T-helper 2 cell treated with Interferon-gamma antibody and Interleukin-4, amounts not matched to agents 5 μg/mL and 100 μg/mL, for 36 hours (primary cell): ENCODE data around the gene FAM219A.
A peak's percentile ranks its signal among the peaks of the same experiment; 100 is the strongest.

Experiments used
- DNase-seq: peaks from one replicate; pipeline ENCODE4 v3.0.0; 2021; ENCODE audit warnings: low spot score
- H3K27ac Mint-ChIP-seq: one replicate; pipeline ENCODE4 v1.8.0; 2021; ENCODE audit warnings: mild to moderate bottlenecking, mixed read lengths
- H3K27me3 Mint-ChIP-seq: one replicate; pipeline ENCODE4 v1.8.0; 2021; ENCODE audit warnings: low read depth, mixed read lengths
- H3K36me3 Mint-ChIP-seq: one replicate; pipeline ENCODE4 v1.8.0; 2021; ENCODE audit warnings: low read depth, mixed read lengths
- H3K4me1 Mint-ChIP-seq: one replicate; pipeline ENCODE4 v1.8.0; 2021; ENCODE audit warnings: low read depth, mixed read lengths
- H3K4me3 Mint-ChIP-seq: one replicate; pipeline ENCODE4 v1.8.0; 2022; ENCODE audit warnings: mild to moderate bottlenecking, moderate library complexity, mixed read lengths
- H3K9me3 Mint-ChIP-seq: one replicate; pipeline ENCODE4 v1.8.0; 2021; ENCODE audit warnings: mixed read lengths

Gene FAM219A

DNA sequence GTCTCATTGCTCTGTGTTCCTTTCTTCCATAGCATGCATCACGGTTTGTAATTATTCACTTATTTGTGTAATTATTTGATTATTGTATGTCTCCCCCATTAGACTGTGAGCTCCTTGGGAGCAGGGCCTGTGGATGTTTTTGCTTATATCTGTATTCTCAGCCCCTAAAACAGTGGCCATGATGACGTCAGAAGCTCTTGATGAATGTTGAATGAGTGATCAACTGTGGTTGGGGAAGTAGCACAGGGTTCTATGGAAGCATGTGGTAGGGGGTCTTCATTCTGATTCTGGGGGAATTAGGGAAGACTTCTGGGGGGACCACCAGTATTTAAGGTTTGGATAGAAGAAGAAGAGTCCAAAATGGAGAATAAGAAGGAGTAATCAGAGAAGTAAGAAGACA is 6.2 kb upstream of the FAM219A start:
- Mint-ChIP-seq H3K36me3 (no peaks in the 10 kb centered on the region), H3K4me1 (peaks cover 3% of the 10 kb centered on the region), H3K9me3 (no peaks in the 10 kb centered on the region), H3K27me3 (peaks cover 10% of the 10 kb centered on the region), H3K4me3 (no peak overlapping the region), H3K27ac (no peak overlapping the region)
- DNase-seq: no peak

DNA sequence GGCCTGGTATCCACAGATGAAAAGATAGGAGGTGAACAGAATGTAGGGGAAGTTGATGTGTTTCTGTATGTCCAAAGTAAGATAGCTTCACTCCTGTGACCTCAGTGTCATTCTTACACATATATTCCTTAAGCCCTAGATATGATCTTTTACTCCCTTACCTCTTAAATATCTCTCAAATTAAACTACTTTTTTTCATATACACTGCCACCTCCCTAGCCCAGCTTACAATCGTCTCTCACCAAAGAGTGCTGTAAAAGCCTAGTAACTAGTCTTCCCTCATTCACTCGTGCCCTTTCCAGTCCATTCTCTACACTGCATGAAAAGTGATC is 5.5 kb upstream of the FAM219A start:
- Mint-ChIP-seq H3K27ac (no peak overlapping the region), H3K4me1 (peaks cover 10% of the 10 kb centered on the region), H3K4me3 (no peak overlapping the region), H3K36me3 (no peaks in the 10 kb centered on the region), H3K27me3 (peaks cover 15% of the 10 kb centered on the region), H3K9me3 (no peaks in the 10 kb centered on the region)
- DNase-seq: no peak

DNA sequence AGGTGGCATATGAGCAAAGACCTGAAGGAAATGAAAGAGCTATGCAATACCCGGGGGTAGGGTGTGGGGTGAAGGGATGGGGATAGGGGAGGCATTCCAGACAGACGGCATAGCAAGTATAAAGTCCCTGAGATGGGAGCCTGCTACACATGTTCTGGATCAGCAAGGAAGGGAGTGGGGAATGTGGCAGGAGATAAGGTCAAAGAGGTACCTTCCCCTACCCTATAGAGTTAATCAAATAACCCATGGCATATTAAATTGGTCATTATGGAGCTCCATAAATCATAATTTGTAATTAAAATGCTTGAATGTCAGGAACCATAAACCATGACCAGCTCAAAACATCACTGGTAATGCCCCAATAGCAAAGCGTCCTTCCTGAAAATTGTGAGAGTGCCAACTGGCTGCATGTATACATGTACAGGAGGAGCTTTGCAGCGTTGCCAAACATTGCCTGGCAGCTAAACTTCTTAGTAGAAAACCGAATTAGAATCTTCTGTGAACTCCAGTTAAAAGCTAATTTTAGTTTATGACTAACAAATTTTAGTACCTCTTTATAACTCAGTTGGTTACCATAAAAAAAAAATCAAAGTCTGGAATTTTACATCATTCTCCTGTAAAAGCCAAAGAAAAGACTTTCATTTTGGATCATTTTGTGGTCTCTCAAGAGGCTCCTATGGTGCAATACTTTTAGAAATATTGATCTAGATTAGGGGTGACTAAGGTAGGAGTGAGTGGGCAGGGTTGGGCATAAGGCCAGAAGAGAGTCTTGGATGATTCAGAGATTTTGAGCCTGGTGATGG is 4.9 kb upstream of the FAM219A start:
- Mint-ChIP-seq H3K4me3 (no peak overlapping the region), H3K4me1 (peaks cover 12% of the 10 kb centered on the region), H3K36me3 (no peaks in the 10 kb centered on the region), H3K9me3 (no peaks in the 10 kb centered on the region), H3K27ac (no peak overlapping the region), H3K27me3 (peaks cover 17% of the 10 kb centered on the region)
- peak; percentile 77 for DNase-seq

DNA sequence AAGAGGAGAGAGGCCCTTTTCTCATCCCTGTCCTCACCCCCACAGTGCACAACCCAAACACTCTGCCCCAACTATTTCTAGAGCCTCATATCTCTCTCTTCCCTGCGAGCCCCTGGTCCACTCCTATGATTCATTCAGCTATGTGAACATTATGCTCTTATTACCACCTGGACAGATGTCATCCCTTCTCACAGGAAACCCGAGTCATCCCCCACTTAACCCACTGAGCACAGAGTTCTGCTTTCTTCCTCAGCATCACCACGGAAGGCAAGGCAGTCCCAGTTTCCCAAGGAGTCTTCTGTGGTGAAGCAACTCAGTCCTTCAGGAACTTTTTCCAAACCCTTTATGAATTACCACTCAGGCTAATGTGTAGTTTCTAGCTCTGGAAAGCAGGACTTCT is 1.6 kb upstream of the FAM219A start:
- DNase-seq: no peak
- no peaks in the 10 kb centered on the region for H3K9me3 Mint-ChIP-seq
- no peak overlapping the region for H3K27ac Mint-ChIP-seq
- no peak overlapping the region for H3K4me3 Mint-ChIP-seq
- H3K4me1 Mint-ChIP-seq: peaks cover 32% of the 10 kb centered on the region
- H3K27me3 Mint-ChIP-seq: peaks cover 15% of the 10 kb centered on the region
- H3K36me3 Mint-ChIP-seq: no peaks in the 10 kb centered on the region

DNA sequence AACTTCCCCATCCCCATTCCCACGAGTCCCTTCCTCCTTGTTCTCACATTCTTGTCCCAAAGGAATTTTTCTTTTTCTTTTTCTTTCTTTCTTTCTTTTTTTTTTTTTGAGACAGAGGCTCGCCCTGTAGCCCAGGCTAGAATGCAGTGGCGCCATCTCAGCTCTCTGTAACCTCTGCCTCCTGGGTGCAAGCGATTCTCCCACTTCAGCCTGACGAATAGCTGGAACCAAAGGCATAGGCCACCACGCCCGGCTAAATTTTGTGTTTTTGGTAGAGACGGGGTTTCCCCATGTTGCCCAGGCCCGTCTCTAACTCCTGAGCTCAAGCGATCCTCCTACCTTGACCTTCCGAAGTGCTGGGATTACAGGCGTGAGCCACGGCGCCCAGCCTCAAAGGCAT is 986 bp upstream of the FAM219A start:
- H3K9me3 Mint-ChIP-seq: no peaks in the 10 kb centered on the region
- H3K27me3 Mint-ChIP-seq: peaks cover 15% of the 10 kb centered on the region
- H3K4me1 Mint-ChIP-seq: peaks cover 35% of the 10 kb centered on the region
- DNase-seq: no peak
- H3K4me3 Mint-ChIP-seq: peak overlapping the region; percentile 79
- peak overlapping the region; percentile 2 for H3K27ac Mint-ChIP-seq
- H3K36me3 Mint-ChIP-seq: no peaks in the 10 kb centered on the region

DNA sequence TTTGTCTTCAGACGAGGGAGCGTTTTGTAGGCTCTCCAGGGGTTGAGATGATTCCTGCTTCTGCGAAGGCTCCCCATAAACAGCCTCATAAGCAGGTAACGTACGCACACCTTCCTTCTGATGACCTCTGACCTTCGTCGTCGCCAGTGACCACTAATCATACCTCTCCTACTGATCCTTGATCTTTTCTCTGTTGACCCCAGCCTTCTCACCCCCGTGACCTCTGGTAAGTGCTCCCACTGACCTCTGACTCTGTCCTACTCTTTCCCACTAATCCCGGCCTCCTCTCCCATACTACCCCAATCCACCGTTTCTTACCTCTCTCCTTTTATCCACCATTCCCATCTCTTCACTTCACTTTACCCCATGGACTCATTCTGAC is 580 bp upstream of the FAM219A start:
- Mint-ChIP-seq H3K27me3 (peaks cover 15% of the 10 kb centered on the region), H3K9me3 (no peaks in the 10 kb centered on the region), H3K4me1 (peaks cover 35% of the 10 kb centered on the region), H3K36me3 (no peaks in the 10 kb centered on the region), H3K27ac (peak overlapping the region; percentile 2), H3K4me3 (peak overlapping the region; percentile 79)
- no peak for DNase-seq

DNA sequence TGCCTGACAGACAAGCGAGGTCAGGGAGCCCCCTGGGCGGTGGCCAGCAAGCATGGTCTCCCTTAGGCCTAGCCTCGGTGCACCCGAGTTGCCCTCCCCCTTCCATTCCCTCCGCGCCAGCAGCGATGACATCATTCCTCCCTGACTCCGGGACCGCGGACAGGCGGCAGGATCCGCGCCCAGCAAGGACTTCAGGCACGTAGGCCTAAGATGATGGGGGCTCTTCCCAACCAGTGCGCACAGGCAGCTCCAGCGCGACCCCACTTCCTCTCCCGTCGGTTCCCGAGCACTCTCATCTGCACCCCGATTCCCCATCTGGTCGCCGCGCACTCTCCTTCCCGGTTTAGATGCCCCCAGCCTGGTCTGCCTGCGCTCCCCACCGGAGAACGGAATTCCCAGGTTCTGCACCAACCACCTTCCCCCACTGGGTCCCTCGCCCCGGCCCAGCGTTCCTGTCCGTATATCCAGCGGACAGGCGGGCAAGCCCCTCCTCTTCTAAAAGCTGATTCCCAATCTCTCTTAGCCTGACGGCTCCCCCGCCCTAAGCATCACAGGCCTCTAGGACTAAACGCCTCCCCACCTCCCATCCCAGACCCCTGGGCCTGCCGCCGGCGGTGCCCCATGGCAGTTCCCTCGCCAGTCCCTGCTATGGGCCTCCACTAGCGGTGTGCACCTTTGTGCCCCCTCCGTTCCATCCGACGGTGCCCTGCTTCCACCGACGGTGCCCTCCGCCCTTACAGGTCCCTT is 931 bp downstream of the FAM219A start:
- H3K27me3 Mint-ChIP-seq: peaks cover 15% of the 10 kb centered on the region
- H3K36me3 Mint-ChIP-seq: no peaks in the 10 kb centered on the region
- no peak for DNase-seq
- H3K9me3 Mint-ChIP-seq: no peaks in the 10 kb centered on the region
- H3K4me3 Mint-ChIP-seq: peak overlapping the region; percentile 91
- H3K4me1 Mint-ChIP-seq: peaks cover 37% of the 10 kb centered on the region
- H3K27ac Mint-ChIP-seq: peak overlapping the region; percentile 73

DNA sequence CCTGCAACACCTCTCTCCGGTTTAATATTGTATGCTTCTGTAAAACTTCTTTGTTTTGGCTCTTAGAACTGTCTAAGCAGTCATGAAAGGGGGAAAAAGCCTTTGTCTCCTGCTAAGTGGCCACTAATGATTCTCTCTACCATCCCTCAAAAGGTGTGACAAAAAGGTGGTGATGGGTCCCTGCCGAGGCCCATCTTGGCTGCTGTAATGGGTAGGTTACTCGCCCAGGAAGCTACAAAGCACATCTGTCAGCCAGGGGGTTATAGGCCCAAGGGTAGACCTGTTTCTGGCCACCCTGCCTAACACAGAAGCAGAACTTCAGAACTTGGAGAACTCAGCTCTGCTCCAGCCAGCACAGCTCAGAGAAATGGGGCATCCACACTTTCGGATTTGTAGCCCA is 1.6 kb downstream of the FAM219A start:
- H3K27me3 Mint-ChIP-seq: peaks cover 15% of the 10 kb centered on the region
- H3K4me3 Mint-ChIP-seq: peak overlapping the region; percentile 91
- no peaks in the 10 kb centered on the region for H3K36me3 Mint-ChIP-seq
- no peak overlapping the region for H3K27ac Mint-ChIP-seq
- no peaks in the 10 kb centered on the region for H3K9me3 Mint-ChIP-seq
- peaks cover 41% of the 10 kb centered on the region for H3K4me1 Mint-ChIP-seq
- DNase-seq: no peak

DNA sequence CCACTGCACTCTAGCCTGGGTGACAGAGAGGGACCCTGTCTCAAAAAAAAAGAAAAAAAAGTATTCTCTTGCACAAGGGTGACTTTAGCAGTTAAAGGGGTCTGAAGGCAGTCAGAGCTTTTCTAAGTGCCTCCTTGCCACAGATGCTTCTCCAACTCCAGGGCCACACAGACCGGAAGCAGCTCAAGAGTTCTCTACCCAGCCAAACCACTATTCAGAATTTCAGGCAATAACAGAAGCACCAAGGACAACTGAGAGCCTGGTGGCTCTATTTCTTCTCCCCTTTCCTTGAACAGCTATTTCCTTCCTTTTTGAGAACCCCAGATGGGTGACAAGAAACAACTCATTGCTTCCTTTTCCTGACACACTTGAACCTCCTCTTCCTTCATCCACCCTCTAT is 2.2 kb downstream of the FAM219A start:
- Mint-ChIP-seq H3K4me1 (peaks cover 47% of the 10 kb centered on the region), H3K9me3 (no peaks in the 10 kb centered on the region), H3K27ac (no peak overlapping the region), H3K27me3 (peaks cover 15% of the 10 kb centered on the region), H3K4me3 (peak overlapping the region; percentile 91), H3K36me3 (no peaks in the 10 kb centered on the region)
- DNase-seq: no peak

DNA sequence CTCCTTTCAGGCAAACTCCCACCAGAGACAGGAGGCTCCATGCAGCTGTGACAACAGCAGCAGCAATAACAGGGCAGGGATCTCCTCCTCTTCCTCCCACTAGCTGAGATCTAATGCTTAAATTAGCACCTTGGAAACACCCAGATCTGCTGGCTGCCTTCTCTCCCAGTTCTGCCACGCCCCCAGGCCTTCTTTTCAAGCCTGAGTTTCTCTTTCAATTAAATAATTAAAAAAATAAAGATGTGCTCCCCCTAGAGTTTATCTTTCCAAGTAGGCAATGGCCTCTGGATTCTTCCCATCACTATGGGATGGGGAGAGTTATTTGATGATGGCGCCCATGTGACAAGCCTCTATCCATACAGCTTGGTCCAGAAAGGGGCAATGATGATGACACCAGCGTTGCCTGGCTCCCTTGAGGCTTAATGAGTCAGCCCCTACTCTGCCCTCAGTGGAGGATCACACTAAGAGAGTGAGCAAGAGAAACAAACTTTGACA is 3.8 kb downstream of the FAM219A start:
- peak; percentile 26 for DNase-seq
- Mint-ChIP-seq H3K4me3 (no peak overlapping the region), H3K9me3 (no peaks in the 10 kb centered on the region), H3K27ac (no peak overlapping the region), H3K27me3 (peaks cover 8% of the 10 kb centered on the region), H3K4me1 (peaks cover 48% of the 10 kb centered on the region), H3K36me3 (no peaks in the 10 kb centered on the region)

DNA sequence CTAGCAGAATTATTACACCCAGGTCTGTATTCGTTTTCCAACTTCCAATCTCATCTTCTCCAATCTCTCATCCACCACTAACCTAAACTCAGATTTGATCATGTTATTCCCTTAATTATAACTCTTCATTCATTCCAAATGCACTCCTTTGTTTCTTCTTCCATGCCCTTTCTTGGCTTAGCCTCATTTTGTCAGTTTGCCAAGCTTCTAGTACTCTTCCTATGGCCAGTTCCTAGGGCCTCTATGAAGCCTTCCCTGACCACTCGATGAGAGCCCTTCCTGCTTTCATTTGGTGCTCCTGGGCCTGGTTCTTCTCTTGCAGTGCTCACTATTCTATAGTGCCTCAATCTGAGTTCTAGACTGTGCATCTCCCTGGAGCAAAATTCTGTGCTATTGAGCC is 5.8 kb downstream of the FAM219A start:
- H3K27me3 Mint-ChIP-seq: no peaks in the 10 kb centered on the region
- H3K4me1 Mint-ChIP-seq: peaks cover 37% of the 10 kb centered on the region

DNA sequence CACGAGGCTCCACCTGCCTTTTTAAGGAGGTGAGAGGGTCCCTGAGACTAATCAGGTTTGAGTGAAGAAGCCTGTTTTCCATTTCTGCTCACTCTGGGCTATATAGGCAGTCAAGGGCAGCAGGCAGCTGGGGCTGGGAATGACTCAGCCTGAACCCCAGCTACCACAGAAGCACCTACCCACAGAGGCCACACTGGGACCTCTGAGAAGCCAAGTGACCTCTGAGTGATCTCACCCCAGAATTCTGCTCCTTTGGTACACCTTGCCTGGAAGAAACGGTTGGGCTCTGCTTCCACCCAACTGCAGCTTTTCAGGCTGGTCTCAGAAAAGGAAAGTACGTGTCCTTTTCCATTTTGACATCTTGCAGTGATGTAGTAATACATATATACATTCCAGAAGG is 6.8 kb downstream of the FAM219A start:
- Mint-ChIP-seq H3K36me3 (no peaks in the 10 kb centered on the region), H3K4me3 (no peak overlapping the region), H3K27me3 (no peaks in the 10 kb centered on the region), H3K9me3 (no peaks in the 10 kb centered on the region), H3K27ac (no peak overlapping the region), H3K4me1 (peaks cover 27% of the 10 kb centered on the region)
- DNase-seq: peak; percentile 51

More for the DNA sequence above, 5.8 kb downstream of the FAM219A start:
- H3K27ac Mint-ChIP-seq: no peak overlapping the region
- no peaks in the 10 kb centered on the region for H3K9me3 Mint-ChIP-seq
- DNase-seq: no peak
- H3K4me3 Mint-ChIP-seq: no peak overlapping the region
- no peaks in the 10 kb centered on the region for H3K36me3 Mint-ChIP-seq

DNA sequence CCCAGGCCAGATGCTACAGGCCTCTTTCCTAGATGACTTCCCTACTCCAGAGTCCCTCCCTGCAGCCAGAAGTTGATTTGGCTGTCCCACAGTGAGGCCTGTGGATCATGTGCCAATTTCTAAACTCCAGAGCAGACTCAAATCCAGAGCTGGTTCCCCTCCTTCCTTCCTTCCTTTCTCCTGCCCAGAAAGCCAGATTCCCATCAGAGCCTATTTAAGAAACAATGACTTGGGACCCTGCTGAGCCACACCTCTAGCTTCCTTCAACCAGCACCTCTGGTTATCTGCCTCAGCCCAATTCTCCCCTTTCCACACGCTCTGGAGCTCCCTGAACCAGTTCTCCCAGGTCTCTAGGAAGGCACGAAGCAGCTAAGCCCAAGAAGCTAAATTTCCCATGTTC is 7.2 kb downstream of the FAM219A start:
- Mint-ChIP-seq H3K4me1 (peaks cover 23% of the 10 kb centered on the region), H3K27me3 (no peaks in the 10 kb centered on the region), H3K4me3 (no peak overlapping the region), H3K36me3 (no peaks in the 10 kb centered on the region), H3K9me3 (no peaks in the 10 kb centered on the region), H3K27ac (no peak overlapping the region)
- DNase-seq: no peak

DNA sequence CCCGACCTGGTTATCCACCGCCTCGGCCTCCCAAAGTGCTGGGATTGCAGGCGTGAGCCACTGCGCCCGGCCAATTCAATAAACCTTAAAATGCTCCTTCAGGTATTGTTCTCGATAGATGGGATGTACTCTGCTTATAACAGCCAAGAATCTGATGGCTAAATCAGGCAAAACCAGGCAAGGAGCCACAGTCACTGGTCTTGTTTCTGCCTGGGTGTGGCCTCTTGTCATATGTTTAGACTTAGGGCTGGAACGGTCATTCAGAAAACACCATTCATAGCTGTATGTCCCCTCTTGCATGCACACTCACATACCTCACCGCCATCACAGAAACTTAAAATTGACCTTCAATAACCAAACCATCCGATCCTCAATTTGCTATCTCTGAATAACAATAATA is 7.7 kb downstream of the FAM219A start:
- Mint-ChIP-seq H3K9me3 (no peaks in the 10 kb centered on the region), H3K4me1 (peaks cover 21% of the 10 kb centered on the region), H3K4me3 (no peak overlapping the region), H3K27ac (no peak overlapping the region), H3K27me3 (no peaks in the 10 kb centered on the region), H3K36me3 (no peaks in the 10 kb centered on the region)
- no peak for DNase-seq
